Activated CD8-positive, alpha-beta T cell treated with anti-CD3 and anti-CD28 coated beads for 36 hours (primary cell): ENCODE data around the gene CPXM2. TPM values are rescaled to one million over a fixed set of nuclear protein-coding genes. Genes with fewer than 3 reads are reported as not detected.

Experiments
- ATAC-seq: fragments of 200-7000 bp; cut with Tn5 transposase; one replicate; pipeline ENCODE4 v1.10.0; 2021; ENCODE audit warnings: mild to moderate bottlenecking, moderate library complexity
- CTCF ChIA-PET: fragments of 350-600 bp; sonication (Branson Sonifier 250); formaldehyde crosslinking; loops from one replicate; lab custom pipeline; 2021; ENCODE audit warnings: antibody characterized with exemption; lab: Charles Lee
- POLR2A ChIA-PET: fragments of 350-600 bp; sonication (Branson Sonifier 250); formaldehyde crosslinking; loops from one replicate; lab custom pipeline; 2021; ENCODE audit warnings: antibody characterized with exemption; lab: Charles Lee
- DNase-seq: peaks from one replicate; pipeline ENCODE4 v3.0.0-alpha.2; 2020
- H3K27ac Mint-ChIP-seq: one replicate; pipeline ENCODE4 v1.8.0; 2021; ENCODE audit warnings: mild to moderate bottlenecking, mixed read lengths
- H3K27me3 Mint-ChIP-seq: one replicate; pipeline ENCODE4 v1.8.0; 2021; ENCODE audit warnings: mixed read lengths
- H3K36me3 Mint-ChIP-seq: one replicate; pipeline ENCODE4 v1.8.0; 2021; ENCODE audit warnings: low read depth, mixed read lengths
- H3K4me1 Mint-ChIP-seq: one replicate; pipeline ENCODE4 v1.8.0; 2021; ENCODE audit warnings: low read depth, mixed read lengths
- H3K4me3 Mint-ChIP-seq: one replicate; pipeline ENCODE4 v1.8.0; 2021; ENCODE audit warnings: mild to moderate bottlenecking, moderate library complexity, mixed read lengths
- H3K9me3 Mint-ChIP-seq: one replicate; pipeline ENCODE4 v1.8.0; 2021; ENCODE audit warnings: mixed read lengths
- CTCF ChIP-seq: fragments of 200-600 bp; IDR thresholded peaks from one replicate; pipeline ENCODE4 v1.8.0; 2022; ENCODE audit warnings: antibody characterized with exemption, mild to moderate bottlenecking
- intact Hi-C: fragments of 100-400 bp; cut with micrococcal nuclease; formaldehyde crosslinking; loops from one replicate; pipeline ENCODE4 v1.10.0; 2022
- total RNA-seq, 2 experiments: library from RNA; stranded (reverse); gene quantifications; one replicate each; pipeline ENCODE4 v1.2.3, GENCODE V29; 2021

CPXM2 gene
- total RNA-seq, 2 experiments from 2014 or later: not detected

DNA sequence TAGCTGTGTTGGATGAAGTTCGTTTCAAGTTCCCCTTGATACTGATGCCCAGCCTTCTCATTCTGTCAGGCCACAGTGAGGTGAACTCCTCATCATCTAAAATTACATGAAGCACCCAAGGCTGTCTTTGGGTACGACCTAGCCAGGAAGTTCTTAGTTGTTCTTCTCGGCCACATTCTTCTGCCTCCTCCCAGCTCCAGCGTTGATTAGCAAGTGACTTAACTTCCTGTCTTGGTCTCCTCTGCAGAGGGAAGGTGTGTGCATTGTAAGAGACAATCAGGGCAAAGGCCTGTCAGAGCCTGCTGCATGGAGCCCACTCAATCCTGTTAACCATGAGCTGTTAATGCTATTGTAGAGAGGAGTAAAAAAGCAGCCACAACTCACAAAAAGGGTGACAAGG lies 43.2 kb upstream of the CPXM2 start:
- H3K9me3 Mint-ChIP-seq: peaks cover 5% of the 10 kb centered on the region
- no peaks in the 10 kb centered on the region for H3K36me3 Mint-ChIP-seq
- no peak overlapping the region for H3K27ac Mint-ChIP-seq
- ChIA-PET POLR2A (no interaction called here), CTCF (no interaction called here)
- ATAC-seq: no peak
- no peak overlapping the region for H3K4me3 Mint-ChIP-seq
- H3K27me3 Mint-ChIP-seq: peaks cover 4% of the 10 kb centered on the region
- intact Hi-C loops: no loop called here
- H3K4me1 Mint-ChIP-seq: no peaks in the 10 kb centered on the region
- TF ChIP-seq CTCF: no peak
- no peak for DNase-seq

DNA sequence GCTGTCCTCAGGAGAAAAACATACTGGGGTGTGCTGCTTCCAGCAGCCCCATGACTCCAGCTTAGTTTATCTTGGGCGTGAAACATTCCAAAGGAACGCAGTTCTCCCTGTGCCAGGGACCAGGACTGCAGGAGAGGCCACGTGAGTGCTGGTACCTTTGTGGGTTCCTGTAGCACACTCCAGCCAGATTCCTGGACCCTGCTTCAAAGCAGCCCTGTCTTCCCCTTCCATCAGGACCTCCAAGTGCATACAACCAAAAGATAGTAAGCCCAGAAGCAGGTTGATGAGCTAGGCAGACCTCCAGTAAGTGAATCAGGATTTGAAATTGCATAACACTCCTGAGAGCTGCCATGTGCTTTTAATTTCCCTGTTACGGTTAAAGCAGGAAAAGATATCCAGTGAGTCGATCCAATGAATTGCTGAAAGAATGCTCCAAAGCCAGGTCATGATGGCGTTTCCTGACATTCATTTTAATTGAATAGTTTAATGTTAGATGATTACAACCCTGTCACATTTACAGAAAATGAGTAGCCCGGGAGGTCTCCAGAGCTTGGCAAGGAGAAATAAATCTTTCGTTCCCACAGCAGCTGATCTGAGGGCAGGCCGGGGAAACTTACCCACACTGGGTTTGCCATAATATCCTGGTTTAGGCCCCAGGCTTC lies 38.9 kb upstream of the CPXM2 start:
- Mint-ChIP-seq H3K36me3 (no peaks in the 10 kb centered on the region), H3K4me3 (no peak overlapping the region), H3K27me3 (peaks cover 10% of the 10 kb centered on the region), H3K27ac (no peak overlapping the region), H3K9me3 (peaks cover 5% of the 10 kb centered on the region), H3K4me1 (peaks cover 6% of the 10 kb centered on the region)
- ChIA-PET CTCF (interaction anchor here (0.7 kb wide), 1 partner anchor 1103 kb away, joined by 3 read pairs; no protein-coding TSS in a partner anchor), POLR2A (no interaction called here)
- intact Hi-C loops: no loop called here
- no peak for DNase-seq
- no peak for TF ChIP-seq CTCF
- ATAC-seq: no peak

- TF ChIP-seq CTCF: no peak
- Mint-ChIP-seq H3K36me3 (no peaks in the 10 kb centered on the region), H3K27me3 (peaks cover 10% of the 10 kb centered on the region), H3K9me3 (peaks cover 5% of the 10 kb centered on the region), H3K27ac (no peak overlapping the region), H3K4me3 (no peak overlapping the region), H3K4me1 (peaks cover 6% of the 10 kb centered on the region)
- ChIA-PET CTCF (no interaction called here), POLR2A (no interaction called here)
- DNase-seq: no peak
- no peak for ATAC-seq
- intact Hi-C loops: no loop called here
Observed at GRCh38 chr10:123929791-123930190, 38.2 kb upstream of the CPXM2 start.

- Mint-ChIP-seq H3K4me1 (peaks cover 6% of the 10 kb centered on the region), H3K27me3 (peaks cover 10% of the 10 kb centered on the region), H3K4me3 (no peak overlapping the region), H3K36me3 (no peaks in the 10 kb centered on the region), H3K27ac (no peak overlapping the region), H3K9me3 (peaks cover 6% of the 10 kb centered on the region)
- ChIA-PET CTCF (no interaction called here), POLR2A (no interaction called here)
- DNase-seq (no peak), ATAC-seq (no peak)
- intact Hi-C loops: no loop called here
- no peak for TF ChIP-seq CTCF
Observed at GRCh38 chr10:123928427-123928826, 36.8 kb upstream of the CPXM2 start.

GRCh38 chr10:123926401-123927264 lies 35.0 kb upstream of the CPXM2 start:
- ATAC-seq (peak; percentile 87), DNase-seq (peak; percentile 10)
- Mint-ChIP-seq H3K36me3 (no peaks in the 10 kb centered on the region), H3K27ac (no peak overlapping the region), H3K4me1 (peaks cover 6% of the 10 kb centered on the region), H3K27me3 (peaks cover 15% of the 10 kb centered on the region), H3K9me3 (peaks cover 6% of the 10 kb centered on the region), H3K4me3 (no peak overlapping the region)
- TF ChIP-seq CTCF: no peak
- ChIA-PET CTCF (interaction anchor here (1.2 kb wide), 1 partner anchor 10 kb away, joined by 3 read pairs; no protein-coding TSS in a partner anchor), POLR2A (no interaction called here)
- intact Hi-C loops: no loop called here
